ENCODE data around the gene USP12.

- TF ChIP-seq CTCF (IDR thresholded peaks at IDR 0.05 in 8 of 11, conservative IDR thresholded peaks at IDR 0.05 in 3 of 11) (no peak), POLR2A (IDR thresholded peaks at IDR 0.05) (no peak), POLR2AphosphoS5 (IDR thresholded peaks at IDR 0.05) (no peak)
Measured at GRCh38 chr13:27139565-27139964, 32.0 kb downstream of the USP12 start.
